GDM1 (cell line): Measurements from ENCODE around the gene HNRNPK.

ENCODE experiments used
- DNase-seq: peaks from one replicate; lab custom pipeline; 2025; lab: John Stamatoyannopoulos, UW

The HNRNPK gene

DNA sequence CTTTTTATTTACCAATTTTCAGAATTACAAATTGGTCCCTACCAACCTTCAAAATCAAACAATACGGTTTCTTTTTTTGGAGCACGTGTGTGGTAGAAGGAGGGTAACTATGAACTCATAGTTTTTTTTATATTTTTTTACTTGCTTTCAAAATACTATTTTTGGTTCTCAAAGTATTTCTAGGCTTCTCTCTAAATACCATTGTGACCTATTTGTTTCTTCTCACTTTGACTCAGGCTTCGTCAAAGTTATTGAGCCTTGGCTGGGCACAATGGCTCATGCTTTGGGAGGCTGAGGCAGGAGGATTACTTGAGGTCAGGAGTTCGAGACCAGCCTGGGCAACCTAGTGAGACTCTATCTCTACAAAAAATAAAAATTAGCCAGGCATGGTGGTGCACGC, 47.2 kb downstream of the HNRNPK start:
- DNase-seq = no peak

DNA sequence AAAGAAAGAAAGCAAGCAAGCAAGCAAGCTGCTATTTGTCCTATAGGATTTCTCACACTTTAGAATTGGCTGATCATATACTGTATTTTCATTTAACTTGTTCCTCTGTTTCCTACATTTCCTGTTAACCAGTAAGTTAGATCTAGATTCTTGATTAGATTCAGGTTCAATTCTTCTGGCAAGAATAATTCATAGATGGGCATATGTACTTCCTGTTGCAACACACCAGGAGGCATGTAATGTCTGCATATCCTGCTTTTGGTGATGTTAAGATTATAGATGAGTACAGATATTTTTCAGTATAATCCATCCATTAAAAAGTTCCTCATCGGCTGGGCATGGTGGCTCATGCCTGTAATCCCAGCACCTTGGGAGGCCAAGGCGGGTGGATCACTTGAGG, 48.0 kb downstream of the HNRNPK start:
- DNase-seq = no peak

DNA sequence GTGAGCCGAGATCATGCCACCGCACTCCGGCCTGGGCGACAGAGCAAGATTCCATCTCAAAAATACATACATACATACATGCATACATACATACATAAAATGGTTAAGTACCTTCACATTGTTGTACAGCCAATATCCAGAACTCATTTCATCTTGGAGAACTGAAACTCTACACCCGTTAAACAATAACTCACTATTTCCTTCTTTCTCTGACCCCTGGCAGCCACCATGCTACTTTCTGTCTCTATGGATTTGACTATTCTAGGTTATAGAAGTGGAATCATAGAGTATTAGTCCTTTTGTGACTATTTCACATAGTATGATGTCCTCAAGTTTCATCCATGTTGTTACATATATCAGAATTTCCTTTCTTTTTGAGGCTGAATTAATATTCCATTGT, 49.1 kb downstream of the HNRNPK start:
- DNase-seq = no peak

DNA sequence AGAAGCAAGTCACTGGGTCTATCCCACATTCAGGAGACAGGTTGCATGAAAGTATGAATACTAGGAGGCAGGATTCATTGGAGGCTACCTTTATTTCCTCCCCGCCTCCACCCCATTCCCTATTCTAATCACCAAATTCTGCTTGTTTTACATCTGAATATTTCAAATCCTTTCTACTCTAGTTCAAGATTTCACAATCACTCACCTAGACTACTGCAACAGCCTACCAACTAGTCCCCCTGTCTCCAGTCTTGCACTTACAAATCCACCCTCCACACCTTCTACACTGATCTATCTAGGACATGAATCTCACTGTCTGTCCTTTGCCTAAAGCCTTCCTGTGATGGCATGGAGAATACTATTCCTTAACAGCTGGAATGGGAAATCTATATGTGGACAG, 52.4 kb downstream of the HNRNPK start:
- no peak for DNase-seq

DNA sequence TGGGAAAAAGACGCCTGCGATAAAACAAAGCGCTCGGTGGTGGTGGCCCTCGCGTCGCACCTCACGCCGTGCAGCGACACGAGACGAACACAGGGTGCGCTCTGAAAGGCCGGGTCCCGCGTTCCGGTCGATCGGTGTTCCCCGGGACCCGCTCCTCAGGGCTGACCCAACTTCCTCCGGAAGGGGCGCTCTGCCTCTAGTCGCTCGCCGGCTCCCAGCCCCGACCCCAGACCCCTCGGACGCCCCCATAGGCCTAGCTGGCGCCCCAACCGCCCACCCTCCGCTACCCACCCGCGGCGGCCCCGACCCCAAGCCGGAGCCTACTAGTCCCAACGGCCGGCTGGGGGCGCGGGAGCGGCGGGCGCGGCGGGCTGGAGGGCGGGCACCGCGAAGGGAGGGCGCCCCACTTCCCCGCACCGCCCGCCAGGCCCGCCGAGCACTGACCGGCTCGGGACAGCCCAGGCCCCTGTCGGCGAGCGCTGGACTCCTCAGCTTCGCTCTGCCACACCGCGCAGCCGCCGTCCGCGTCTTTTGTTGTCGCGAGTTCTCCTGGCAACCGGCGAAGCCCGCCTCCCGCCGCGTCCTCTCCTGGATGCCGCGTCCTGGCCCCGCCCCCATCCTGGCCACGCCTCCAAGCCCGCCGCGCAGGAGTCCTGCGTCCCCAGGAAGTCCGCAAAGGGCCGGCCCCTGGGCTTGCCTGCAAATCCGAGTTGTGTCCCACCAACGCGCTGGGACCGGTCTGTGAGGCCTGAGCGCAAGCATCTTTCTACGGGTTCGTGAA, 58.9 kb downstream of the HNRNPK start, which contains the start of gene KIF27:
KIF27 (minus strand) TSS at position 506 of the 781 bp plus-strand sequence. CDS start 5,841 bp downstream, outside the sequence.
- peak; percentile 93 for DNase-seq

DNA sequence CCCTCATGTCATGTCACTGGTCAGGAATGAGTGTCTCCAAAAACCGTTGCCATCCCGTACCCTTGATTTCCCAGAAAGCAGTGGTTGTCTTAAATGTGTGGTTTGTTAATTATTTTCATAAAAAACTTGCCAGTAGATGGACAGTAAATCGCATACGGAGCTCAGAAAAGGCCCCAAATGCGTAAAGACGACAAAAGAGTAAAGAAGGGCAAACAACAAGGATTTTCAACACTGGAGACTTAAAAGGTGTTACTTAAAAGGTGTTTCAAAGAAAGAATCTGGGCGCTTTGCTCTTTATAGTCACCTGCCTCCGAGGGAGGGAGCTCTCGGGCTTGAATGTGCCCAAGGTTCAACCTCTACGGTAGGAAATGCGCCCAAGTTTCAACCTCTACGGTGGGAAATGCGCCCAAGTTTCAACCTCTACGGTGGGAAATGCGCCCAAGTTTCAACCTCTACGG, 59.5 kb downstream of the HNRNPK start:
- no peak for DNase-seq

DNA sequence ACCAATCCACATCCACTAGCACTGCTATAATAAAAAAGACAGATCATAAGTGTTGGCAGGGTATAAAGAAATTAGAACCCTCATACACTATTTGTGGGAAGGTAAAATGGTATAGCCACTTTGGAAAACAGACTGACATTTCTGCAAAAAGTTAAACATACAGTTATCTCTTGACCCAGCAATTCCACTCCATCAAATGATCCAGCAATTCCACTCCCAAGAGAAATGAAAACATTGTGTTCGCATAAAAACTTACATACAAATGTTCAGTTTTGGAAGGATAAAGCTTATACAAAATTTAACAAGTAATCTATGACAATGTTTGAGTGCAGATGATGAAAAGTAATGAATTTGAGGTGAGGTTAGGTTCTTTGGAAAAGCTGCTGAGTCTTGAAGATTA, 60.9 kb downstream of the HNRNPK start:
- DNase-seq = no peak
